CD4-positive, CD25-positive, alpha-beta regulatory T cell (primary cell): Measurements from ENCODE around the gene NEK11. TPM values are rescaled to one million over a fixed set of nuclear protein-coding genes. Genes with fewer than 3 reads are reported as not detected.
"Not testable (repeated sequence)": the region's sequence is repeated elsewhere in the genome, so short reads cannot be mapped to it uniquely, and the experiment has no call there.

ENCODE experiments used
- ATAC-seq, 2 donors: fragments of 150-1000 bp; cut with Tn5 transposase; one replicate each; pipeline ENCODE4 v1.10.0; 2021; ENCODE audit warnings: low read depth in 2 of 2, moderate number of reproducible peaks in 2 of 2, moderate library complexity in 1 of 2
- DNase-seq, 3 donors: peaks; one replicate each; pipeline versions ENCODE4 v3.0.0 to v3.0.0-alpha.2; 2012 to 2022; ENCODE audit warnings: mixed read lengths in 1 of 3
- H3K27ac ChIP-seq: one replicate; pipeline ENCODE4 v1.7.0; 2013; ENCODE audit warnings: mild to moderate bottlenecking, low read length; ENCODE audit not compliant: insufficient read depth, poor library complexity, severe bottlenecking
- H3K27me3 ChIP-seq: one replicate; pipeline ENCODE4 v1.7.0; 2013; ENCODE audit warnings: low read length; ENCODE audit not compliant: control insufficient read depth, insufficient read depth
- H3K36me3 ChIP-seq: one replicate; pipeline ENCODE4 v1.7.0; 2013; ENCODE audit warnings: mild to moderate bottlenecking, low read length, moderate library complexity; ENCODE audit not compliant: control insufficient read depth, insufficient read depth
- H3K4me1 ChIP-seq: 2 replicates; pipeline ENCODE4 v1.7.0; 2013; ENCODE audit warnings: mild to moderate bottlenecking, low read length; ENCODE audit not compliant: insufficient read depth, control insufficient read depth, poor library complexity, severe bottlenecking
- H3K4me3 ChIP-seq: one replicate; pipeline ENCODE4 v1.7.0; 2013; ENCODE audit warnings: low read depth, mild to moderate bottlenecking, low read length, moderate library complexity
- H3K9me3 ChIP-seq, 2 experiments: 1 replicate in 1 of 2; 2 replicates in 1 of 2; pipeline ENCODE4 v1.7.0; 2013; ENCODE audit warnings: low read length in 2 of 2, mild to moderate bottlenecking in 1 of 2, moderate library complexity in 1 of 2; ENCODE audit not compliant: control insufficient read depth in 2 of 2
- H3K27ac Mint-ChIP-seq, 3 donors: one replicate each; pipeline ENCODE4 v1.8.0; 2020 to 2022; ENCODE audit warnings: mild to moderate bottlenecking in 3 of 3, mixed read lengths in 3 of 3, moderate library complexity in 2 of 3
- H3K27me3 Mint-ChIP-seq: one replicate; pipeline ENCODE4 v1.8.0; 2022; ENCODE audit warnings: mild to moderate bottlenecking, mixed read lengths
- H3K36me3 Mint-ChIP-seq: one replicate; pipeline ENCODE4 v1.8.0; 2020; ENCODE audit warnings: mixed read lengths
- H3K4me1 Mint-ChIP-seq, 4 donors: one replicate each; pipeline ENCODE4 v1.8.0; 2020 to 2022; ENCODE audit warnings: mixed read lengths in 4 of 4, mild to moderate bottlenecking in 1 of 4
- H3K4me3 Mint-ChIP-seq, 4 donors: one replicate each; pipeline ENCODE4 v1.8.0; 2020 to 2022; ENCODE audit warnings: mild to moderate bottlenecking in 4 of 4, mixed read lengths in 4 of 4, moderate library complexity in 3 of 4
- H3K9me3 Mint-ChIP-seq, 7 donors: one replicate each; pipeline ENCODE4 v1.8.0; 2020 to 2022; ENCODE audit warnings: mixed read lengths in 7 of 7, mild to moderate bottlenecking in 3 of 7, moderate library complexity in 2 of 7
- polyA plus RNA-seq, 4 donors: library from polyadenylated mRNA; unstranded; fragments of 300-500 nt; fragmentation: Illumina TruSeq; gene quantifications; one replicate each; pipeline ENCODE4 v1.2.3, GENCODE V29; 2021
- total RNA-seq: library from RNA; stranded (reverse); gene quantifications from one replicate; pipeline ENCODE4 v1.2.3, GENCODE V29; 2022

NEK11 gene
- total and polyA plus RNA-seq, 5 donors from 2014 or later, result 1.1 to 3.3 (median 1.7) TPM

DNA sequence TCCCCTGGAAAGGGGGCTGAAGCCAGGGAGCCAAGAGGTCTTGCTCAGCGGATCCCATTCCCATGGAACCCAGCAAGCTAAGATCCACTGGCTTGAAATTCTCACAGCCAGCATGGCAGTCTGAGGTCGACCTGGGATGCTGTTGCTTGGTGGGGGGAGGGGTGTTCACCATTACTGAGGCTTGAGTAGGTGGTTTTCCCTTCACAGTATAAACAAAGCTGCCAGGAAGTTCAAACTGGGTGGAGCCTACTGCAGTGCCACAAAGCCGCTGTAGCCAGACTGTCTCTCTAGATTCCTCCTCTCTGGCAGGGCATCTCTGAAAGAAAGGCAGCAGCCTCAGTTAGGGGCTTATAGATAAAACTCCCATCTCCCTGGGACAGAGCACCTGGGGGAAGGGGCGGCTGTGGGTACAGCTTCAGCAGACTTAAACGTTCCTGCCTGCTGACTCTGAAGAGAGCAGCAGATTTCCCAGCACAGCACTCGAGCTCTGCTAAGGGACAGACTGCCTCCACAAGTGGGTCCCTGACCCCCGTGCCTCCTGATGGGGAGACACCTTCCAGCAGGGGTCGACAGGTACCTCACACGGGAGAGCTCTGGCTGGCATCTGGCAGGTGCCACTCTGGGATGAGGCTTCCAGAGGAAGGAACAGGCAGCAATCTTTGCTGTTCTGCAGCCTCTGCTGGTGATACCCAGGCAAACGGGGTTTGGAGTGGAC, 15.8 kb downstream of the NEK11 start:
- ATAC-seq (peak; percentile 76), DNase-seq (peak in 2 of 3 donors; percentile 40 to 78)
- Histone ChIP-seq H3K9me3 (peaks cover 18% of the 10 kb centered on the region in 2 experiments), H3K4me3 (peak overlapping the region; percentile 19), H3K4me1 (peaks cover 21% of the 10 kb centered on the region), H3K27ac (peak overlapping the region; percentile 39)
- H3K36me3 Mint-ChIP-seq, result peaks cover 25% of the 10 kb centered on the region
- H3K27ac Mint-ChIP-seq, result peak overlapping the region; percentile 62 to 78 (median 78)
- not testable (repeated sequence) for H3K27me3 Mint-ChIP-seq, H3K36me3 ChIP-seq, H3K27me3 ChIP-seq
- peaks cover 13 to 55% (median 41%) of the 10 kb centered on the region in 4 donors for H3K4me1 Mint-ChIP-seq
- peak overlapping the region; percentile 31 to 51 (median 46) for H3K4me3 Mint-ChIP-seq
- peaks cover 2 to 53% (median 21%) of the 10 kb centered on the region in 7 donors for H3K9me3 Mint-ChIP-seq

DNA sequence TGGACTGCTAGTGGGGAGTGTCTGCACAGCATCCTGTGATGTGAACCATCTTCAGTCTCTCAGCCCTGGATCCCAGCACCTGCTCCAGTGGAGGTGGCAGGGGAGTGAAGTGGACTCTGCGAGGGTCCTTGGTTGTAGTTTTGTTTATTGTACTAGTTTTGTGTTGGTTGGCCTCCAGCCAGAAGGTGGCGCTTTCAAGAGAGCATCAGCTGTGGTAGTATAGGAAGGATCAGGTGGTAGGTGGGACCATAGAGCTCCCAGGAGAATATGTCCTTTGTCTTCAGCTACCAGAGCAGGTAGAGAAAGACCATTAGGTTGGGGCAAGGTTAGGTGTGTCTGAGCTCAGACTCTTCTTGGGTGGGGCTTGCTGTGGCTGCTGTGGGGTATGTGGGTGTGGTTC, 20.9 kb downstream of the NEK11 start:
- no peak overlapping the region for H3K4me3 Mint-ChIP-seq

DNA sequence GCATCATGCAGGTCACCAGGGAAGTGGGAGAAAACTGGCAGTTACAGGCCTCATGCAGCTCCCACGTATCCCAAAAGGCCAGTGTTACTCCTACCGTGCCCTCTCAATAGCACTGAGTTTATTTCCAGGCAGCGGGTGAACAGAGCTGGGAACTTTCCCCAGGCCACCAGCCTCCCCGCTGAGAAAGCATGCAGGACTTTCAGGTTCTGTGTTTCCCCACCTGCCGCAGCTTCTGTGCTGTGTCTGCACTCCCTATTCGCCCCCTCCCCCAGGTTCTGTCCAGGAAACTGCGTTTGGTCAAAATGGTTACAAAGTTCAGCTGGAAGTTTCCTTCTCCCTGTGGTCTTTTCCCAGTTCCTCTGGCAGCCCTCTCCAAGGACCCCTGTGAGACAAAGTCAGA, 21.4 kb downstream of the NEK11 start:
- peaks cover 18% of the 10 kb centered on the region in 2 experiments for H3K9me3 ChIP-seq
- H3K36me3 ChIP-seq, result no peaks in the 10 kb centered on the region
- peaks cover 0 to 19% (median 10%) of the 10 kb centered on the region in 4 donors for H3K4me1 Mint-ChIP-seq
- no peaks in the 10 kb centered on the region for H3K27me3 Mint-ChIP-seq
- DNase-seq, result no peak
- peaks cover 2 to 39% (median 19%) of the 10 kb centered on the region in 7 donors for H3K9me3 Mint-ChIP-seq
- H3K27ac ChIP-seq, result no peak overlapping the region
- H3K4me1 ChIP-seq, result no peaks in the 10 kb centered on the region
- no peak overlapping the region for H3K4me3 Mint-ChIP-seq
- no peak for ATAC-seq
- H3K36me3 Mint-ChIP-seq, result peaks cover 23% of the 10 kb centered on the region
- H3K27me3 ChIP-seq, result no peaks in the 10 kb centered on the region
- no peak overlapping the region for H3K4me3 ChIP-seq
- no peak overlapping the region for H3K27ac Mint-ChIP-seq

More for the DNA sequence above, 20.9 kb downstream of the NEK11 start:
- Histone ChIP-seq H3K9me3 (peaks cover 18% of the 10 kb centered on the region in 2 experiments), H3K4me1 (peaks cover 3% of the 10 kb centered on the region), H3K4me3 (no peak overlapping the region), H3K27me3 (no peaks in the 10 kb centered on the region), H3K36me3 (no peaks in the 10 kb centered on the region), H3K27ac (no peak overlapping the region)
- DNase-seq (no peak), ATAC-seq (no peak)
- Mint-ChIP-seq H3K27me3 (no peaks in the 10 kb centered on the region), H3K9me3 (peaks cover 2 to 44% (median 21%) of the 10 kb centered on the region in 7 donors), H3K36me3 (peaks cover 23% of the 10 kb centered on the region), H3K4me1 (peaks cover 0 to 23% (median 11%) of the 10 kb centered on the region in 4 donors), H3K27ac (peak overlapping the region in 1 of 3 donors; percentile 51)

DNA sequence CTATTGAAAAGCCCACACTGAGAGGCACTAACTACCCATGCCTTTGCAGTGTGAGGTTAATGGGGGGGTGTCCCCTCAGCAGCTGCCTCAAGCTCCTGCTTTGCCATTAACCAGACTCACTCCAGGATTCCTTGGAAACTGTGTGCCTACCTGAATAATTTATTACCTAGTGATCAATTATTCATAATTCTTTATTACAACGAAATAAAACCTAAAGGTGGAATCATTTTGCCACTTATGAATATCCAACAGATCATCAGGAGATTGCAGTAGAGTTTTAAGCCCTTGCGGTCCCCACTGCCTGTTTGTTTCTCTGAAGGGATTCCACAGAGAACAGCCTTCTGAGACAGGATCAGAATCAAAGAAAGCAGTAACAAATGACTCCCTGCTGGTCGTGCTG, 23.3 kb downstream of the NEK11 start:
- H3K4me3 Mint-ChIP-seq, result no peak overlapping the region
- ATAC-seq, result no peak
- H3K27ac ChIP-seq, result no peak overlapping the region
- H3K4me1 Mint-ChIP-seq, result peaks cover 0 to 9% (median 4%) of the 10 kb centered on the region in 4 donors
- no peaks in the 10 kb centered on the region for H3K36me3 ChIP-seq
- peaks cover 5 to 8% of the 10 kb centered on the region in 2 experiments for H3K9me3 ChIP-seq
- no peaks in the 10 kb centered on the region for H3K27me3 ChIP-seq
- no peak overlapping the region for H3K4me3 ChIP-seq
- H3K36me3 Mint-ChIP-seq, result peaks cover 13% of the 10 kb centered on the region
- no peak overlapping the region for H3K27ac Mint-ChIP-seq
- no peak for DNase-seq
- H3K4me1 ChIP-seq, result no peaks in the 10 kb centered on the region
- no peaks in the 10 kb centered on the region for H3K27me3 Mint-ChIP-seq
- peaks cover 0 to 20% (median 6%) of the 10 kb centered on the region in 7 donors for H3K9me3 Mint-ChIP-seq

DNA sequence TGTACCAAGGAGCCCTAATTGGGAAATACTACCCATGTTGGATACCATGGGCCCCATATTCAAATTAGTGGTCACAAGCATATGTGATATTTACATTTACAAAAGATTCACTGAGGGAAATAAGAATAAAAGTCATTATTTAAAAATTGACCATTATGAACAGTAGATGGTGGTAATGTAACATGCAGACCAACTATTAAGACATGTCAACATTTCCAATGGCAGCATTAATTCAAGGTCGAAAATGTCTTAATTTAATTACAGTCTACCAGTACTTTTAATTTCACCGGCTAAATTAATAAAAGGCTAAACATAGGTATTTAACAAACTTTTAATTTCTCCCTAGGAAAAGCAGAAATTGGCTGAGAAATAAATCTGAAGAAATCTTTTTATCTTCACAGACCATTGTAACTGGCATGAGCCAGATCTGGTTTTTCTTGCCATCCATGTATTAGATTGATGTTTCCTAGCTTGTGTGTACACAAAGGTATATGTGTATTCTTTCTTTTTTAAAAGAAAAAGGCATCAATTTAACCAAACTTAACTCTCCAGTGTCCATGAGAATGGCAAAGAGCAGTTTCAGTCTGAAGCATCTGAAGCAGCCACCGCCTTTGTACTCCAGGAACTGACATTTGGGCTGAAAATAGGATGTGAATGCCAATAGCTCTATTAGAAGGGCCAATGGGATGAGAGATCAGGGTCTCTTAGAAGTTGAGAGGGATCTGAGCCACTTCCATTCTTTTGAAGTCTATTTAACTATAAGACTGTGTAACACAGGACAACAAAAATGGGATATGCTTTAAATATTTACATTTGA, 26.6 kb downstream of the NEK11 start:
- Mint-ChIP-seq H3K27ac (no peak overlapping the region), H3K27me3 (no peaks in the 10 kb centered on the region), H3K4me3 (no peak overlapping the region), H3K9me3 (no peaks in the 10 kb centered on the region), H3K36me3 (peaks cover 4% of the 10 kb centered on the region), H3K4me1 (peaks cover 0 to 3% (median 0%) of the 10 kb centered on the region in 4 donors)
- no peak overlapping the region for H3K4me3 ChIP-seq
- DNase-seq (no peak), ATAC-seq (no peak)
- H3K9me3 ChIP-seq, result no peaks in the 10 kb centered on the region
- H3K27ac ChIP-seq, result no peak overlapping the region
- no peaks in the 10 kb centered on the region for H3K27me3 ChIP-seq
- H3K36me3 ChIP-seq, result no peaks in the 10 kb centered on the region
- no peaks in the 10 kb centered on the region for H3K4me1 ChIP-seq

DNA sequence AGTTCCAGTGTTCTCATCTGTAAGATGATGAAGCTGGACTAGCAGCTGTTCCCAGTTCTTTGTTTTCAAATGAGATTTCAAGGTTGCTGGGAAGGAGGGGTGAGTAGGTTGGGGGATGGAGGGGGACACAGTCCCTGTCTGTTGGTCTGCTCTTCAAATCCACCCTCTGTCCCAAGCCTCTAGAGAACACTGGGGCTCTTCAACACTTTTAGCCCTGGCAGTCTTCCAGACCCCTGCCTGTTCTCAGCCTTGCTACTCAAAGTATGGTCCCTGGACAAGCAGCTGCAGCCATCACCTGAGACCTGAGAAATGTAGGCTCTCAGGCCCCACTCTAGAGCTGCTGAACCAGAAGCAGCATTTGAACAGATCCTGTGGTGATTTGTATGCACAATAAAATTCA, 41.3 kb downstream of the NEK11 start:
- DNase-seq, result no peak
- Mint-ChIP-seq H3K27me3 (no peaks in the 10 kb centered on the region), H3K4me1 (peaks cover 0 to 10% (median 1%) of the 10 kb centered on the region in 4 donors), H3K36me3 (no peaks in the 10 kb centered on the region), H3K4me3 (no peak overlapping the region), H3K9me3 (peaks cover 0 to 2% (median 0%) of the 10 kb centered on the region in 7 donors), H3K27ac (no peak overlapping the region)
- no peak for ATAC-seq
- Histone ChIP-seq H3K4me1 (no peaks in the 10 kb centered on the region), H3K9me3 (no peaks in the 10 kb centered on the region), H3K4me3 (no peak overlapping the region), H3K27ac (no peak overlapping the region), H3K27me3 (no peaks in the 10 kb centered on the region), H3K36me3 (no peaks in the 10 kb centered on the region)

DNA sequence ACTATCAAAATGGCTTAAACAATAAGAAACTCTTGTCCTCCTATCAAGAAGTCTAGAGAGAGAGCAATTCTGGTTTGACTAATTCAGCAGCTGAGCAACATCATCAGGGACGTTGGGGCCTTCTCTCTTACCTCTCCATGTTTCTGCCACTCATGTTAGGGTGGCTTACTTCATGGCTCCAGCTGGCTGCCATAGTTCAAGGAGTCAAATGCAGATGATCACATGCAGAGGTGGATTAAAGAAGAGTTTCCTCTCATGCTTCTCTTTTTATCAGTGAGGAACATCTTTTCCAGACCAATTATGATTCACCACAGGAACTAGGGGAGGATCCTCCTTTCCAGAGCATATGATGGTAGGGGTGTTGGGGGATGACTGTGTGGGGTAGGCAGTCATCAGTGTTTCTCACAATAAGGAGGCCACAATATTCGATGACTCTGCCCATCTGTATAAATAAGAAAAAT, 45.5 kb downstream of the NEK11 start:
- Histone ChIP-seq H3K4me1 (no peaks in the 10 kb centered on the region), H3K9me3 (no peaks in the 10 kb centered on the region), H3K36me3 (no peaks in the 10 kb centered on the region), H3K4me3 (no peak overlapping the region), H3K27me3 (no peaks in the 10 kb centered on the region), H3K27ac (no peak overlapping the region)
- ATAC-seq, result no peak
- Mint-ChIP-seq H3K9me3 (no peaks in the 10 kb centered on the region), H3K27me3 (no peaks in the 10 kb centered on the region), H3K4me3 (no peak overlapping the region), H3K4me1 (peaks cover 0 to 10% (median 1%) of the 10 kb centered on the region in 4 donors), H3K27ac (peak overlapping the region in 2 of 3 donors; percentile 11 to 22), H3K36me3 (no peaks in the 10 kb centered on the region)
- DNase-seq, result no peak
